K562 (cell line): ENCODE measurements around the gene HK2. TPM values are rescaled to one million over a fixed set of nuclear protein-coding genes. Genes with fewer than 3 reads are reported as not detected.
A peak's percentile ranks its signal among the peaks of the same experiment; 100 is the strongest.

ENCODE experiments used
- CEBPZ ChIP-seq: fragments of 150-350 bp; IDR thresholded peaks from 2 replicates; pipeline ENCODE4 v1.6.1; 2014; ENCODE audit warnings: low read depth, mild to moderate bottlenecking, low read length, borderline replicate concordance
- ETS1 ChIP-seq: conservative IDR thresholded peaks from 2 replicates; pipeline ENCODE4 v1.6.1; 2011; ENCODE audit warnings: low read depth, mild to moderate bottlenecking, low read length; ENCODE audit not compliant: control insufficient read depth
- HNRNPLL ChIP-seq: fragments of 200-400 bp; formaldehyde crosslinking; IDR thresholded peaks from 2 replicates; pipeline ENCODE4 v1.6.1; 2017; ENCODE audit warnings: low read length, low read depth, mild to moderate bottlenecking; ENCODE audit not compliant: poor library complexity, severe bottlenecking
- NFXL1 ChIP-seq: fragments of 450-650 bp; formaldehyde crosslinking; IDR thresholded peaks from 2 replicates; pipeline ENCODE4 v1.4.0; 2021; ENCODE audit warnings: mild to moderate bottlenecking
- PKNOX1 ChIP-seq: fragments of 450-650 bp; IDR thresholded peaks from 2 replicates; pipeline ENCODE4 v1.6.1; 2016
- RAD51 ChIP-seq: fragments of 450-650 bp; IDR thresholded peaks from 2 replicates; pipeline ENCODE4 v1.7.1; 2016; ENCODE audit warnings: low read depth, mild to moderate bottlenecking, borderline replicate concordance
- SMAD4 ChIP-seq: fragments of 250-450 bp; sonication (Bioruptor Pico); conservative IDR thresholded peaks from 2 replicates; pipeline ENCODE4 v1.8.0; 2021; ENCODE audit warnings: inconsistent platforms, mild to moderate bottlenecking, moderate library complexity
- SNIP1 ChIP-seq: fragments of 450-650 bp; IDR thresholded peaks from 2 replicates; pipeline ENCODE4 v1.7.1; 2017; ENCODE audit warnings: low read depth, mild to moderate bottlenecking
- VEZF1 ChIP-seq: fragments of 200-800 bp; sonication (Bioruptor generic); IDR thresholded peaks from 2 replicates; pipeline ENCODE4 v1.6.1; 2017; ENCODE audit warnings: missing genetic modification characterization, missing compliant biosample characterization
- ZNF511 ChIP-seq: sonication (generic); formaldehyde crosslinking; IDR thresholded peaks from 2 replicates; pipeline ENCODE4 v1.8.0; 2022; ENCODE audit warnings: mild to moderate bottlenecking, missing genetic modification reagents
- polyA plus RNA-seq, 8 experiments: library from polyadenylated mRNA; depleted of rRNA in 4 of 8; stranded (reverse) in 5 of 8; unstranded in 3 of 8; fragments of >200 nt; fragmentation: Nextera tagmentation in 2 of 8; fragmentation: Illumina TruSeq in 1 of 8; extraction: Ambion mirVana in 2 of 8; extraction: Trizol in 1 of 8; gene quantifications; 2 replicates each; pipeline versions ENCODE4 v1.2.1 to v1.2.3, GENCODE V29; 2011 to 2014; ENCODE audit warnings: inconsistent platforms in 1 of 8, missing spikeins in 1 of 8
- total RNA-seq, 7 experiments: library from RNA; depleted of rRNA in 6 of 7; stranded (reverse); fragments of >200 nt in 6 of 7; fragmentation: Illumina TruSeq in 2 of 7; extraction: Trizol in 2 of 7; gene quantifications; 2 replicates each; pipeline versions ENCODE4 v1.2.1 to v1.2.3, GENCODE V29; 2011 to 2021; ENCODE audit warnings: low replicate concordance in 1 of 7
- TF ChIP-seq, protein P1 (sequence below): fragments of 250-450 bp; sonication (Bioruptor Pico); IDR thresholded peaks from 2 replicates; pipeline ENCODE4 v1.8.0; 2022; ENCODE audit warnings: inconsistent platforms, mild to moderate bottlenecking, moderate library complexity, borderline replicate concordance
- TF ChIP-seq, protein P2 (sequence below): fragments of 250-450 bp; sonication (Bioruptor Pico); IDR thresholded peaks from 2 replicates; pipeline ENCODE4 v1.9.0; 2021; ENCODE audit warnings: mild to moderate bottlenecking, inconsistent platforms

Gene HK2
- total and polyA plus RNA-seq, 9 of the 15 experiments (the other 6 are each of a cell fraction or from before 2014, with no cell fraction given): 4.7 to 56.0 (median 19.9) TPM

- TF ChIP-seq CEBPZ: no peak
- TF ChIP-seq NFXL1 (CRISPR knock-in tag): no peak
- peak; percentile 61 for TF ChIP-seq VEZF1
- peak; percentile 61 for TF ChIP-seq ZNF511 (CRISPR knock-in tag)
- no peak for TF ChIP-seq SNIP1
- TF ChIP-seq PKNOX1: no peak
- peak; percentile 29 for TF ChIP-seq HNRNPLL
- TF ChIP-seq SMAD4 (CRISPR knock-in tag): 0 out of 2 replicates have a peak, but pooled peaks have one; percentile 18
- TF ChIP-seq, protein P1, sequence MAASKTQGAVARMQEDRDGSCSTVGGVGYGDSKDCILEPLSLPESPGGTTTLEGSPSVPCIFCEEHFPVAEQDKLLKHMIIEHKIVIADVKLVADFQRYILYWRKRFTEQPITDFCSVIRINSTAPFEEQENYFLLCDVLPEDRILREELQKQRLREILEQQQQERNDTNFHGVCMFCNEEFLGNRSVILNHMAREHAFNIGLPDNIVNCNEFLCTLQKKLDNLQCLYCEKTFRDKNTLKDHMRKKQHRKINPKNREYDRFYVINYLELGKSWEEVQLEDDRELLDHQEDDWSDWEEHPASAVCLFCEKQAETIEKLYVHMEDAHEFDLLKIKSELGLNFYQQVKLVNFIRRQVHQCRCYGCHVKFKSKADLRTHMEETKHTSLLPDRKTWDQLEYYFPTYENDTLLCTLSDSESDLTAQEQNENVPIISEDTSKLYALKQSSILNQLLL (CRISPR knock-in tag): no peak
- peak; percentile 85 for TF ChIP-seq ETS1
- TF ChIP-seq RAD51: no peak; the same call in 1 of the 2 replicates
- TF ChIP-seq, protein P2, sequence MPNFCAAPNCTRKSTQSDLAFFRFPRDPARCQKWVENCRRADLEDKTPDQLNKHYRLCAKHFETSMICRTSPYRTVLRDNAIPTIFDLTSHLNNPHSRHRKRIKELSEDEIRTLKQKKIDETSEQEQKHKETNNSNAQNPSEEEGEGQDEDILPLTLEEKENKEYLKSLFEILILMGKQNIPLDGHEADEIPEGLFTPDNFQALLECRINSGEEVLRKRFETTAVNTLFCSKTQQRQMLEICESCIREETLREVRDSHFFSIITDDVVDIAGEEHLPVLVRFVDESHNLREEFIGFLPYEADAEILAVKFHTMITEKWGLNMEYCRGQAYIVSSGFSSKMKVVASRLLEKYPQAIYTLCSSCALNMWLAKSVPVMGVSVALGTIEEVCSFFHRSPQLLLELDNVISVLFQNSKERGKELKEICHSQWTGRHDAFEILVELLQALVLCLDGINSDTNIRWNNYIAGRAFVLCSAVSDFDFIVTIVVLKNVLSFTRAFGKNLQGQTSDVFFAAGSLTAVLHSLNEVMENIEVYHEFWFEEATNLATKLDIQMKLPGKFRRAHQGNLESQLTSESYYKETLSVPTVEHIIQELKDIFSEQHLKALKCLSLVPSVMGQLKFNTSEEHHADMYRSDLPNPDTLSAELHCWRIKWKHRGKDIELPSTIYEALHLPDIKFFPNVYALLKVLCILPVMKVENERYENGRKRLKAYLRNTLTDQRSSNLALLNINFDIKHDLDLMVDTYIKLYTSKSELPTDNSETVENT (CRISPR knock-in tag): no peak
Observed at GRCh38 chr2:74834792-74835755, 1.1 kb downstream of the HK2 start (continued).
